ENCODE data around the gene SNRNP70. TPM values are rescaled to one million over a fixed set of nuclear protein-coding genes. Genes with fewer than 3 reads are reported as not detected.

SNRNP70 gene
- total RNA-seq, 1 experiment from 2014 or later = 113 TPM

DNA sequence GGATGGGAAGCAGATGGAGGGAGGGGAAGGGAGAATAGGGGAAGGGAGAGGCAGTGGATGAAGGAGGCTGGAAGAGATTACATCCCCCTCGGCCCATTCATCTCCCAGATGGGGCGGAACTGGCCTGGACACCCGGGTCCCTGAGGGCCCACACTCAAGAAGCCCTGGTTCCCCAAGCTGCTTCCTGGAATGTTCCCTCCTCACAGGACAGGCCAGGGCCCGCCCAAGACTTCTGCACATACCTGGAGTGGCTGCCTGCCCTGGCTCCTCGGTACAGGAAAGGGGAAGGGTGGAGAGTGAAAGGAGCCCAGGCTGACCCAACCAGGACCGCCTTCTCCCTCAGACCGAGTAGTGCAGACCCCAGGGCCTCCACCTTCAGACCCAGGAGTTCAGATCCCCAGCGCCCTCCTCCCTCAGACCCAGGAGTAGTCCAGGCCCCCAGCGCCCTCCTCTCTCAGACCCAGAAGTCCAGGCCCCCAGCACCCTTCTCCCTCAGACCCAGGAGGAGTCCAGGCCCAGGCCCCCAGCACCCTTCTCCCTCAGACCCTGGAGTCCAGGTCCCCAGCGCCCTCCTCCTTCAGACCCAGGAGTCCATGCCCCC is 21.1 kb upstream of the SNRNP70 start:
- DNase-seq (ENCODE audit: extremely low read depth, low read depth) = no peak

DNA sequence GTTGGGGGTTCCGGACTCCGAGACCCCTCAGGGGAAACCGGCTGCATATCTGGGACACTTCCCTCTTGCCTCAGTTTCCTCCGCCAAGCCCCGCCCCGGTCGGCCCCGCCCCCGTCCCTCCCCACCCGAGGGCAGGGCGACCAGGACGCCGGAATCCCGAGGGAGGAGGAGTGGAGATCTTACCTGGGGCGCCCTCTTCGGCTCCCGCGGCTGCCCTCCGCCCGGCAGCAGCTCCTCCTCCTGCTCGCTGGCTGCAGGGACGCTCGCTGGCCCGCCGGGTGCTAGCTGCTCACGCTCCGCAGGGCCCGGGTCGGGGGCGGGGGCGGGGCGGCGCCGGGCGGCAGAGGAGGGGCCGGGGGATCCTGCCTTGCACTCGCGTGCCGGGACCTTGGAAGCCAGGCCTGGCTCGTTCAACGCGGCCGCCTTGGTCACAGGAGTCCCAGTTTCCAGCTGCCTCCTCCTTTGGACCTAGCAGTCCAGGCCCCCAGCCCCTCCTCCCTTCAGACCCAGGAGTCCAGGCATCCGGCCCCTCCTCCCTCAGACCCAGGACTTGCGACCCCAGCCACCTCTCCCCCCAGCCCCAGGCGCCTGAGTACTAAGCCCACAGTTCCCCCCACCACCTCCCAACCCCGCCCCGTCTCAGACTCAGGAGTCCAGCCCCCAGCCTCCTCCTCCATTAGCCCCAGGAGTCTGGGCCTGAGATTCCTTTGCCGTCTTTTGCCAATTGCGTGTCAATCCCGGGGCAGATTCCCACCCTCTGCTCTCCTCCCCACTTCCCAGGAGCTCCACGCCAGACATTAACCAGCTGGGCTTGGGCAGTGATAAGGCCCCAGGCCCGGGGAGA is 20.3 kb upstream of the SNRNP70 start, which contains the start of gene NTF4:
Gene NTF4 (minus strand): TSS at position 51 of the 844 bp plus-strand sequence. CDS start 2,821 bp downstream, outside the sequence.
- DNase-seq (ENCODE audit: extremely low read depth, low read depth) = no peak

DNA sequence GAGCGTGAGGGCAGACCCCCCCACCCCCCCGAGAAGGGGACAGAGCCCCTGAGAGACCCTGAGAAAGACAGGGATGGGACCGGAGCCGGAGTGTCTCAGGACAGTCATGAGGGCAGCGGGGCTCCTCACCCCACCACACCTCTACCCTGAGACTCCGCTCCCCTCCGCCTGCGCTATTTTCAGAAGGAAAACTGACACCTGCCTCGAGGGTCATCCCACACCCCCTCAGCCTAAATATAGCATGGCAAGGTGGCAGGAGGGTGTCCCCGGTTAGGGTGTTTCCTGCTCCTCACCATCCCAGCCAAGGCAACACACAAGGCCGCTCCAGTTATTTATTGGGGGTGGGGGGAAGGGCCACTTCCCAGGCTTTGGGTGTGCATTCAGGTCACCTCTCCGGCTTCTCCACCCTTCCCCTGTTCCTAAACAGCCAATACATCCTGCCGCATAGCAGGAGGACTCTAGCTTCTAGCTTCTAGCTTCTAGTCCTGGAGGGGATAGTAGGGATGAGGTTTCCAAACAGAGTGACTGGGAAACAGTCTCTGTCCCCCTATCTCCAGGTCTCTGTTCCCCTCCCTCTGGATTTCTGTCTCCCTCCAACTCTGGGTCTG is 19.2 kb upstream of the SNRNP70 start:
- DNase-seq (ENCODE audit: extremely low read depth, low read depth) = no peak

DNA sequence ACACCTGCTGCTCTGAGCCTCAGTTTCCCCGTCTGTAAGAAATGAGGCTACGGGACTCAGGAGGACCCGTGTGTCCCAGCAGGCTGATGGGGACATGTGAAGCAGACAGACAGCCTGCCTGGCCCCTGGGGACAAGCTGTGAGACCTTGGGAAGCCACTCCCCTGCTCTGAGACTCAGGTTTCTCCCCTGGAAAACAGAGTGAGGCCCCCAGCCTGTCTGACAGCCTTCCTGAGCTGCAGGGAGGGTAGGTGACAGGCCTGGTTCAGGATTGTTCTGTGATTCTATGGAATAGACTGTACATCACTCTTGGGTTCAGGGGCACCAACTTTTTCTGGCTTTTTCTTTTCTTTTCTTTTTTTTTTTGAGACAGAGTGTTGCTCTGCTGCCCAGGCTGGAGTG is 17.7 kb upstream of the SNRNP70 start:
- no peak for DNase-seq (ENCODE audit: extremely low read depth, low read depth)

DNA sequence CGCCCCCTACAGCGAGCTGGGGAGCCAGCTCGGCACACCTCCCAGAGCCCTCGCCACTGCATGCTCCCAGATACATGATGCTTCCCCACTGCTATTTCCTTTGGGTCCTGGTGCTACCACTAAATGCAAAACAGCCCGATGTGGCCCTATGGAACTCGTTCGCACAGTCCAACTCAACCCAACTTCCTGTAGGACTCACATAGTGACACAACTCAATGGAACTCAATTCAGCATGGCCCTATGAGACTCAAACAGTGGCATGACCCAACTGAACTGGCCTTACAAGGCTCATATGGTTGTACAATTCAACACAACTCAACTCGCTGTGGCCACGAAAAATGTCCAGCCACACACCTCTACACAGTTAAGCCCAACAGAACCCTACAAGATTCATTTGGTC is 16.2 kb upstream of the SNRNP70 start:
- DNase-seq (ENCODE audit: extremely low read depth, low read depth) = no peak

DNA sequence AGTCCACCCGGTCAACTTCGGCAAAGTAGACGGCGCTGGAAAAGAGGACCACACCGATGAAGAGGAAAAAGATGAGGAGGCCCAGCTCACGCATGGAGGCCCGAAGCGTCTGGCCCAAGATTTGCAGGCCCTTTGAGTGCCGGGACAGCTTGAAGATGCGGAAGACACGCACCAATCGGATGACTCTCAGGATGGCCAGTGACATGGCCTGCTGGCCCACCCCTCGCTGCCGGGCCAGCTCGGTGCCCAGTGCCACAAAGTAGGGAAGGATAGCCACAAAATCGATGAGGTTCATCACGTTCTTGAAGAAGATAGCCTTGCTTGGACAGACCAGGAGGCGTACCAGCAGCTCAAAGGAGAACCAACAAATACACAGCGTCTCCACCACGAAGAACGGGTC is 14.8 kb upstream of the SNRNP70 start:
- no peak for DNase-seq (ENCODE audit: extremely low read depth, low read depth)

DNA sequence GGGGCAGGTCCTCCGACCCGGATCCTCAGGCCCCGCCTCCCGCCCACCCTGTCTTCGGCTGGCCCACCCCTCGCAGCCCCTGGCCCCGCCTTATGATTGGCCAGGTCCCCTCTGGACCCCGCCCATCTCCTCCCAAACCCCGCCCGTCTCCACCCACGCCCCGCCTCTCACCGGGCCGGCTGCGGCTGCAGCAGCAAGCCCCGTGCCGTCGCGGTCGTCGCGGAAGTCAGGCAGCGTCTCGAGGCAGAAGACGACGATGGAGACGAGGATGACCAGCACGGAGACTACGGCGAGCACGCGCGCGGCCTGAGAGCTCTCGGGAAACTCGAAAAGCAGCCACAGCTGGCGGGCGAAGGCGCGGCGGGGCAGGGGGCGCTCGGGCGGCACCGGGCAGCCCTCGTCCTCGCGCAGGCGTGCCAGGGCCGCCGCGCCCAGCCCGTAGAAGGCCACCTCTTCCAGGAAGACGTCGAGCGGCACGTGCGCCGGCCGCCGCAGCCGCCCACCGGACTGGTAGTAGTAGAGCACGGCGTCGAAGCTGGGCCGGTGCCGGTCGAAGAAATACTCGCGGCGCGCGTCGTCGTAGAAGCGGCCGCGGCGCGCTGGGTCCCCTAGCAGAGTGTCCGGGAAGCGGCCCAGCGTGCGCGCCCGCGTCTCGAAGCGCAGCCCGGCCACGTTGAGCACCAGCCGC is 13.2 kb upstream of the SNRNP70 start:
- no peak for DNase-seq (ENCODE audit: extremely low read depth, low read depth)

DNA sequence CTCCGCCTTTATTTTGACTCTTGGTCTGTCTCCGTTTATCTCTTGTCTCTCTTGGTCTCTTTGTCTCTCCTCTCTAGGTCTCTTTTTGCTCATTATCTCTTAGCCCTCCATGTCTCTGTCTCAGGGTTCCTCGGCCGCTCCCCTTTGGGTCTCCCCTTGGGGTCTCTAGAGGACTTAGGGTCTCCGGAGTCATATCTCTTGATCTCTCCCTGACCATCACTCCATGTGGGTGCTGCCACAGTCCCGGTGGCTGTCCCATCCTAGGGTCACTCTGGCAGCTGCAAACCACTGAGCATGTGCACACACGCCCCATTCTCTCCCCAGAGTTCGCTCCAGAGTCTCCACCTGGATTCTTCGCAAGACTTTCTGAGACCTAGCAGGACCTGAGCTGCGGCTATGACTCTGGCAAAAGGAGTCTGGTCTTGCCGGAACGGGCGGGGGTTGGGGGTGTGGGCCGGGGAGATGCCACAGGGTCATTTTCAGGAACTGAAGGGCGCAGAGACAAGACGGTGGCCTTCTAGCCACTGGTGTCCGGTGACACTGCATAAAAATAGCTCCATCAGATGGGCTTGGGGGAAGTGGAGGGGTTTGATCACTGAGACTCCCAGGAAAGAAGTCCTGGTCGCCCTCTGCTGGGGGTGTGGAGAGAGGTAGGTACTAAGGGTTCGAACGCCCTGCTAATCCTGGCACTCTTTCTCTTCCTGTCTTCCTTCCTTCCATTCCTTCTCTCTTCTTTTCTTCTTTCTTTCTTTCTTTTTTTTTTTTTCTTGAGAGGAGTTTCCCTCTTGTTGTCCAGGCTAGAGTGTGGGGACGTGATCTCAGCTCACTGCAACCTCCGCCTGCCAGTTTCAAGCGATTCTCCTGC is 11.5 kb upstream of the SNRNP70 start:
- no peak for DNase-seq (ENCODE audit: extremely low read depth, low read depth)

DNA sequence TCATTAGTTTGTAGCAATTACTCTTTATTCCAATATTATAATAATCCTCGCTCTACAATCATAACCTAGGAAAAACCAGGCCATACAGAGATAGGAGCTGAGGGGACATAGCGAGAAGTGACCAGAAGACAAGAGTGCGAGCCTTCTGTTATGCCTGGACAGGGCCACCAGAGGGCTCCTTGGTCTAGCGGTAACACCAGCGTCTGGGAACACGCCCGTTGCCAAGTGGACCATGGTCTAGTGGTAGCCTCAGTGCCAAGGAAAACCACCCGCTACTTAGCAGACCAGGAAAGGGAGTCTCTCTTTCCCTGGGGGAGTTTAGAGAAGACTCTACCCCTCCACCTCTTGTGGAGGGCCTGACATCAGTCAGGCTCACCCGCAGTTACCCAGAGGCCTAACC is 10.4 kb upstream of the SNRNP70 start:
- DNase-seq (ENCODE audit: extremely low read depth, low read depth) = peak; percentile 47

DNA sequence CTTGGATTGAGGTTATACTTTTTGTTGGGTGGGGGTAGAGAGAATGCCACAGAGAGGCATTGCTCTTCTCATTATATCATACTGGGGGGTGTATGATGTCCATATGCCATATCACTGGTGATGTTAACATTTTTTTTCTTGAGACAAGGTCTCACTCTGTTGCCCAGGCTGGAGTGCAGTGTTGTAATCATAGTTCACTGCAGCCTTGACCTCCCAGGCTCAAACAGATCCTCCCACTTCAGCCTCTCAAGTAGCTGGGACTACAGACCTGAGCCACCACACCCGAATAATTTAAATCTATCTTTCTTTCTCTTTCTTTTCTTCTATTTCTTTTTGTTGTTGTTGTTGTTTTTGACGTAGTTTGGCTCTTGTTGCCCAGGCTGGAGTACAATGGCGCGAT is 4.9 kb upstream of the SNRNP70 start:
- DNase-seq (ENCODE audit: extremely low read depth, low read depth) = no peak

DNA sequence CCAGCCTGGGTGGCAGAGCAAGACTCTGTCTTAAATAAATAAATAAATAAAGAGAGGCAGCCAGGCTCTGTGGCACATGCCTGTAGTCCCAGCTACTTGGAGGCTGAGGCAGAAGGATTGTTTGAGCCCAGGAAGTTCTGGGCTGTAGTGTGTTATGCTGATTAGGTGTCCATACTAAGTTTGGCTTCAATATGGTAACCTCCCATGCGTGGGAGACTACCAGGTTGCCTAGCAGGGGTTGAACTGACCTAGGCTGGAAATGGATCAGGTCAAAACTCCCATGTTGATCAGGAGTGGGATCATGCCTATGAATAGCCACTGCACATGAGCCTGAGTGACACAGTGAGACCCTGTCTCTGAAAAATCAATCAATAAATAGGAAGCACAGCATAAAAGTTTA is 4.0 kb upstream of the SNRNP70 start:
- DNase-seq (ENCODE audit: extremely low read depth, low read depth) = no peak

DNA sequence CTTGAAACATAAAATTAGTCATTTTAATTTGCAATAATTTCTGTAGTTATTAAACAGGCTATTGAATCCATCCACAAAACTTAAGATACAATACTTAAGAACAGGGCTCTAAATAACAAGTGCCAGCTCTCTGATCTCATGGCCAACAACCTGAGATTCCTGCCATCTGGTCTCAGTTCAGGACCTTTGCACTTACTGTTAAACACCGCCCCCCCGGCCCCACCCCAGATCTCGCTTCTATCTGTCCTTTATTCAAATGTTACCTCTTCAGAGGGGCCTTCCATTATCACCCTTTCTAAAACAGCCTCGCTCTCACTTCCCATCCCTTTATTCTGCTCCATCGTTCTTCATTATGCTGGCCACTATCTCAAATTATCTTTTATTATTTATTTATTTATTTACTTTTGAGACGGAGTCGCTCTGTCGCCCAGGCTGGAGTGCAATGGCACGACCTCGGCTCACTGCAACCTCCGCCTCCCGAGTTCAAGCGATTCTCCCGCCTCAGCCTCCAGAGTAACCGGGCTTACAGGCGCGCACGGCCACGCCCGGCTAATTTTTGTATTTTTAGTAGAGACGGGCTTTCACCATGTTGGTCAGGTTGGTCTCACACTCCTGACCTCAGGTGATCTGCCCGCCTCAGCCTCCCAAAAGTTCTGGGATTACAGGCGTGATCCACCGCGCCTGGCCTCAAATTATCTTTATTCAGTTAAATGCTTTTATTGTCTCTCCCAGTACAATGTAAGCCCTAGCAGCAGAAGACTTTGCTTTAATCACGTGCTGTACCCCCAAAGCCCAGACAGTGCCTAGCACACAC is 838 bp upstream of the SNRNP70 start:
- no peak for DNase-seq (ENCODE audit: extremely low read depth, low read depth)

DNA sequence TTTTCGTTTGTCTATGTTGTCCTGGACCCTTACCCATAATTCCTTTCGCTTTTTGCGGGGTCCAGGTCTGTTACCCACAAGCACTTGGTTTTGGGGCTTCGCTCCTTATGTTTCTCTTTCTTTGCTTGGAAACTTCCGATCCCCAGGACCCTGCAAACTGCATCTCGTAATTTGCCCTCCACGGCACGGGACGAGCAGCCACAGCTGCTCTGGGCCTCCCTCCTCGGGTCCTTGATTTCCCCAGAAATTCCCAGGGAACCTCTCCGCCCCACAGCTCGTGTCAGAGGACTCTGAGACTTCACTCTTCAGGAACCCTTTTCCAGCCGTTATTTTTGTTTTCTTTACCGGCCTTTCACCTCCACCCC is 599 bp downstream of the SNRNP70 start:
- no peak for DNase-seq (ENCODE audit: extremely low read depth, low read depth)

DNA sequence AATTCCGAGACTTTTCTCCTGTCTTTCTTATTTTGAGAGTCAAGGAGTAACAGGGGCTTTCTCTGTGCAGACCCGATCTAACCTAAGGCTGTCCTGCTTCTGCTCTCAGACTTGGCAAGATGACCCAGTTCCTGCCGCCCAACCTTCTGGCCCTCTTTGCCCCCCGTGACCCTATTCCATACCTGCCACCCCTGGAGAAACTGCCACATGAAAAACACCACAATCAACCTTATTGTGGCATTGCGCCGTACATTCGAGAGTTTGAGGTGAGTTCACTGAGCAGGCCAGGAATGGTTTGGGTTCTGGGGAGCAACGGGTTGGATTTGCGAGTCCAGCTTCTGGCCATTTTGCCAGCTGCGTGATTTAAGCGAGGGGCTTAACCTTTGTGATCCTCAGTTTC is 1.0 kb downstream of the SNRNP70 start:
- DNase-seq (ENCODE audit: extremely low read depth, low read depth) = no peak

DNA sequence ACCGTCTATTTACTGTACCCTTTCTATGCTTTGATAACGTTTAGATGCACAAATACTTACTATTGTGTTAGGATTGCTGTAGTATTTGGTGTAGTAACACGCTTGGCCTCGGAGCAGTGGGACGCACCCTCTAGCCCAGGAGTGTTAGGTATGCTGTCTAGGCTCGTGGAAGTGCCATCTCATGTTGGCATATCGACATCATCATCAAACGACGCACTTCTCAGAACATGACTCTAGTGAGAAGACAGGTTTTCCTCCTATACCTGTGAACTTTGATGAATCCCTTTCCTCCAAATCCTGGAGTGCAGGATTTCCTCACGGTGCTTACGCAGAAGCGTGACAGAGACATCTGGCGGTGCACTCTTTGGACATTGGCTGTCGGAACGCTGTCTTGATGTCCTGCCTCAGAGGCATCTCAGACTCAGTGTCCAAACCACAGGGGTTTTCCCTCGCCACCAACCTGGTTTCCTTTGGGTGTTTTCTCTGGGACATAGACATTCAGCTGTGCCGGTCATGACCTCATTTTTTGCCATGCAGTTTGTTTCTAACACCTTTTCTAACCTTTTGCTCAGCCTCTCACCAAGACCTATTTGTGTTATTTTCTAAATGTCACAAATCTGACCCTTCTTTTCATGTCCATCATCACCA is 6.3 kb downstream of the SNRNP70 start:
- no peak for DNase-seq (ENCODE audit: extremely low read depth, low read depth)

DNA sequence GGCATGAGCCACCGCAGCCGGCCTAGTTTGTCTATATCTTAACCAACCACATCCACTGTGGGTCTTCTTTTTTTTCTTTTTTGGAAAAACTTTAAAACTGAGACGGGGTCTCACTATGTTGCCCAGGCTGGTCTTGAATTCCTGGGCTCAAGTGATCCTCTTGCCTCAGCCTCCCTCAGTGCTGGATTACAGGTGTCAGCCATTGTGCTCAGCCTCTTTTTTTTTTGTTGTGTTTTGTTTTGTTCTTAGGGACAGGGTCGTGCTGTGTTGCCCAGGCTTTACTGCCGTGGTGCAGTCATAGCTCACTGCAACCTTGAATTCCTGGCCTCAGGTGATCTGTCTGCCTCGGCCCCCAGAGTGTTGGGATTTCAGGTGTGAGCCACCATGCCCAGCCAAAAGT is 7.4 kb downstream of the SNRNP70 start:
- DNase-seq (ENCODE audit: extremely low read depth, low read depth) = no peak

DNA sequence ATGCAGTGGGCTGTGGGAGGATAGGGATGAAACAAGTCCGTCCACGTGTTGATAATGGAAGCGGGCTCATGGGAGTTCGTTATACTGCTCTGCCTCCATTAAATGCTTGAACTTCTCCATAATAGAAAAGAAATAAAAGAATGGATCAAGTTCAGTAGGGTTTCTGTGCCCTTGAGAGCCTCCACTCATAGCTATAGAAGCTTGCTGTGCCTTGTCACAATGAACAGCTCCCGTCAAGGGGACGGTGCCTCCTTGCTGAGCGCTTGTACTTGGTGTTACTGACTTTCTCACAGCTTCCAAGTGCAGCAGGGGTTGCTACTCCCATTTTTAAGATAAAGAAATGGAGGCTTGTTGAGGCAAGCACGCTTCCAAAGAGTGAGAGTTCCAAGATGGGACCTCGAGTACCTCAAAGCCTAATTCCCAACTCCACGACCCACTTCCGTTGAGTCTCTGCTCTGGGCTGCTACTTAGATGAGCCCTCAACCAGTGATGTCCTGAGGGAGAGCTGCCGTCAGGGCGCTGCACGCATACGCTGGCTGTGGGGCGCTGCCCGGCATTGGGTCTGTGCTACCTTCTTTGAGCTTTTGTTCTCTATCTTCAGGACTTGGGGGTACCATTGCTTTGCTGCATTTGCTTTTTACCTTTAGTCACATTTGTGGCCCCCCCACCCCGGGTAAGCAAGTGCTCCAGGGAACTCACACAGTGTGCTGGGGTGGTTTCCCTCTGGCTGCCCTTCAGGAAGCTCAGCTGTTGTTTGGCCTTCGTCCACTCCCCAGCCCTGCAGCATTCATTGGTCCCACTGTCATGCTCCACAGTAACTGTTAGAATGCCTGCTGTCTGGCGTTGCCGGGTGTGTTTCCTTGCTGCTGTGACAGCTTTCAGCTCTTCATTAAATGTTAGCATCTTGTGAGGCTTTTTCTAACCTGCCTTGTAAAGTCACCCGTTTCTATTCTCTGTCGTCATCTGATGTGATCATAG is 9.5 kb downstream of the SNRNP70 start:
- DNase-seq (ENCODE audit: extremely low read depth, low read depth) = no peak

Data from NCI-H460 (cell line).